ENCODE measurements around the gene MADCAM1. TPM values are rescaled to one million over a fixed set of nuclear protein-coding genes. Genes with fewer than 3 reads are reported as not detected.
"Not testable (repeated sequence)": the region's sequence is repeated elsewhere in the genome, so short reads cannot be mapped to it uniquely, and the experiment has no call there.

The MADCAM1 gene
- total and polyA plus RNA-seq, 2 donors, result 0.34 to 1.3 TPM

GRCh38 chr19:474126-475078, 21.9 kb upstream of the MADCAM1 start:
- no peak overlapping the region for H3K4me3 ChIP-seq (ENCODE audit: low read depth, low read length)
- H3K27ac ChIP-seq (ENCODE audit: low read depth), result no peak overlapping the region
- 70% methylated on average over 57 of the region's 57 CpGs for WGBS
- H3K4me1 ChIP-seq (ENCODE audit: insufficient read depth), result no peaks in the 10 kb centered on the region
- DNase-seq (ENCODE audit: extremely low spot score), result no peak
- no peaks in the 10 kb centered on the region for H3K36me3 ChIP-seq (ENCODE audit: insufficient read depth)

- Histone ChIP-seq H3K4me3 (ENCODE audit: low read depth, low read length) (no peak overlapping the region), H3K4me1 (ENCODE audit: insufficient read depth) (no peaks in the 10 kb centered on the region), H3K27ac (ENCODE audit: low read depth) (no peak overlapping the region), H3K36me3 (ENCODE audit: insufficient read depth) (no peaks in the 10 kb centered on the region)
- no peak for DNase-seq (ENCODE audit: extremely low spot score)
- WGBS, result 76% methylated on average over 13 of the region's 13 CpGs
Measured at GRCh38 chr19:475360-475759, 20.9 kb upstream of the MADCAM1 start.

GRCh38 chr19:478236-478903, 17.9 kb upstream of the MADCAM1 start:
- Histone ChIP-seq H3K36me3 (ENCODE audit: insufficient read depth) (no peaks in the 10 kb centered on the region), H3K4me3 (ENCODE audit: low read depth, low read length) (no peak overlapping the region), H3K4me1 (ENCODE audit: insufficient read depth) (no peaks in the 10 kb centered on the region), H3K27ac (ENCODE audit: low read depth) (no peak overlapping the region)
- no peak for DNase-seq (ENCODE audit: extremely low spot score)
- WGBS, result 70% methylated on average over 26 of the region's 26 CpGs

GRCh38 chr19:478976-479375, 17.3 kb upstream of the MADCAM1 start:
- no peak overlapping the region for H3K4me3 ChIP-seq (ENCODE audit: low read depth, low read length)
- no peak overlapping the region for H3K27ac ChIP-seq (ENCODE audit: low read depth)
- no peak for DNase-seq (ENCODE audit: extremely low spot score)
- H3K4me1 ChIP-seq (ENCODE audit: insufficient read depth), result no peaks in the 10 kb centered on the region
- H3K36me3 ChIP-seq (ENCODE audit: insufficient read depth), result no peaks in the 10 kb centered on the region
- 62% methylated on average over 14 of the region's 14 CpGs for WGBS

- H3K4me1 ChIP-seq (ENCODE audit: insufficient read depth), result no peaks in the 10 kb centered on the region
- 31% methylated on average over 36 of the region's 36 CpGs for WGBS
- H3K4me3 ChIP-seq (ENCODE audit: low read depth, low read length), result no peak overlapping the region
- no peak overlapping the region for H3K27ac ChIP-seq (ENCODE audit: low read depth)
- H3K36me3 ChIP-seq (ENCODE audit: insufficient read depth), result no peaks in the 10 kb centered on the region
- DNase-seq (ENCODE audit: extremely low spot score), result no peak
Measured at GRCh38 chr19:480016-480855, 16.1 kb upstream of the MADCAM1 start.

GRCh38 chr19:481100-481499, 15.2 kb upstream of the MADCAM1 start:
- not testable (repeated sequence) for H3K36me3 ChIP-seq (ENCODE audit: insufficient read depth); H3K4me3 ChIP-seq (ENCODE audit: low read depth, low read length); DNase-seq (ENCODE audit: extremely low spot score); H3K27ac ChIP-seq (ENCODE audit: low read depth); H3K4me1 ChIP-seq (ENCODE audit: insufficient read depth)
- WGBS, result 96% methylated on average over 3 of the region's 3 CpGs

GRCh38 chr19:482186-483041, 13.9 kb upstream of the MADCAM1 start:
- Histone ChIP-seq H3K4me1 (ENCODE audit: insufficient read depth) (peaks cover 1% of the 10 kb centered on the region), H3K36me3 (ENCODE audit: insufficient read depth) (no peaks in the 10 kb centered on the region), H3K4me3 (ENCODE audit: low read depth, low read length) (no peak overlapping the region), H3K27ac (ENCODE audit: low read depth) (no peak overlapping the region)
- 62% methylated on average over 20 of the region's 20 CpGs for WGBS
- DNase-seq (ENCODE audit: extremely low spot score), result no peak

- 61% methylated on average over 21 of the region's 21 CpGs for WGBS
- Histone ChIP-seq H3K4me3 (ENCODE audit: low read depth, low read length) (no peak overlapping the region), H3K27ac (ENCODE audit: low read depth) (no peak overlapping the region), H3K4me1 (ENCODE audit: insufficient read depth) (peaks cover 3% of the 10 kb centered on the region), H3K36me3 (ENCODE audit: insufficient read depth) (no peaks in the 10 kb centered on the region)
- DNase-seq (ENCODE audit: extremely low spot score), result no peak
Measured at GRCh38 chr19:483332-484072, 12.8 kb upstream of the MADCAM1 start.

- DNase-seq (ENCODE audit: extremely low spot score), result no peak
- peaks cover 3% of the 10 kb centered on the region for H3K4me1 ChIP-seq (ENCODE audit: insufficient read depth)
- no peak overlapping the region for H3K27ac ChIP-seq (ENCODE audit: low read depth)
- H3K36me3 ChIP-seq (ENCODE audit: insufficient read depth), result no peaks in the 10 kb centered on the region
- WGBS, result 66% methylated on average over 15 of the region's 15 CpGs
- H3K4me3 ChIP-seq (ENCODE audit: low read depth, low read length), result no peak overlapping the region
Measured at GRCh38 chr19:484494-484893, 11.8 kb upstream of the MADCAM1 start.

- H3K36me3 ChIP-seq (ENCODE audit: insufficient read depth), result no peaks in the 10 kb centered on the region
- no peak for DNase-seq (ENCODE audit: extremely low spot score)
- WGBS, result 82% methylated on average over 22 of the region's 22 CpGs
- no peak overlapping the region for H3K4me3 ChIP-seq (ENCODE audit: low read depth, low read length)
- H3K4me1 ChIP-seq (ENCODE audit: insufficient read depth), result peaks cover 3% of the 10 kb centered on the region
- H3K27ac ChIP-seq (ENCODE audit: low read depth), result no peak overlapping the region
Measured at GRCh38 chr19:485077-485476, 11.2 kb upstream of the MADCAM1 start.

GRCh38 chr19:485583-486236, 10.6 kb upstream of the MADCAM1 start:
- Histone ChIP-seq H3K4me3 (ENCODE audit: low read depth, low read length) (no peak overlapping the region), H3K36me3 (ENCODE audit: insufficient read depth) (no peaks in the 10 kb centered on the region), H3K27ac (ENCODE audit: low read depth) (no peak overlapping the region), H3K4me1 (ENCODE audit: insufficient read depth) (peaks cover 3% of the 10 kb centered on the region)
- no peak for DNase-seq (ENCODE audit: extremely low spot score)
- WGBS, result 18% methylated on average over 23 of the region's 23 CpGs
